ENCODE data around the gene VWA2.

DNA sequence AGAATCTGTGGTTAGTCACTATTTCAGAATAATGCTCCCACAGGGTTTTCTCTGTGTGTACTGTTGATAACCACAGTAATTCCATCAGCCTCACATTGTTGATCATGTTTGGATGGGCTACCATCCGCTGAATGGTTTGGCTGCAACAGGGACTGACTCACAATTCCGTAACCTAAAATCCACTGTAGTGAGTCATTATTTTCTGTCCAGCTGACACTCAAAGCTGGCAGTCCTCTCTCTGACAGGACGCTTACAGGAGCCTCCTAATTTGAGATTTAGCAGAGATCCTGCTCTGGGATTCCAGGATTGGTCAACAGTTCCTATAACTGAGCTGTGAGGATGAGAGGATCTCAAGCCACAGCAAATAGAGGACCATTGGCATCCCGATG lies 32.7 kb downstream of the VWA2 start:
- TF ChIP-seq CREB1 (IDR thresholded peaks at IDR 0.05; ENCODE audit: low read depth) (no peak), MAX (IDR thresholded peaks at IDR 0.05) (no peak), USF1 (IDR thresholded peaks at IDR 0.05) (no peak), NFIC (IDR thresholded peaks at IDR 0.05) (no peak), CEBPB (IDR thresholded peaks at IDR 0.05) (no peak), RAD21 (IDR thresholded peaks at IDR 0.05; ENCODE audit: low read depth) (no peak), YY1 (IDR thresholded peaks at IDR 0.05; ENCODE audit: low read depth) (no peak), EP300 (IDR thresholded peaks at IDR 0.05; ENCODE audit: borderline replicate concordance) (no peak), EGR1 (IDR thresholded peaks at IDR 0.05) (no peak), TCF12 (IDR thresholded peaks at IDR 0.05; ENCODE audit: low read depth) (no peak), TAF1 (IDR thresholded peaks at IDR 0.05; ENCODE audit: low read depth) (no peak), TEAD4 (IDR thresholded peaks at IDR 0.05) (peak; percentile 47; the same call in 1 of the 2 replicates), FOXM1 (IDR thresholded peaks at IDR 0.05; ENCODE audit: borderline replicate concordance, low read depth) (no peak)
- TF ChIP-seq, protein P1, sequence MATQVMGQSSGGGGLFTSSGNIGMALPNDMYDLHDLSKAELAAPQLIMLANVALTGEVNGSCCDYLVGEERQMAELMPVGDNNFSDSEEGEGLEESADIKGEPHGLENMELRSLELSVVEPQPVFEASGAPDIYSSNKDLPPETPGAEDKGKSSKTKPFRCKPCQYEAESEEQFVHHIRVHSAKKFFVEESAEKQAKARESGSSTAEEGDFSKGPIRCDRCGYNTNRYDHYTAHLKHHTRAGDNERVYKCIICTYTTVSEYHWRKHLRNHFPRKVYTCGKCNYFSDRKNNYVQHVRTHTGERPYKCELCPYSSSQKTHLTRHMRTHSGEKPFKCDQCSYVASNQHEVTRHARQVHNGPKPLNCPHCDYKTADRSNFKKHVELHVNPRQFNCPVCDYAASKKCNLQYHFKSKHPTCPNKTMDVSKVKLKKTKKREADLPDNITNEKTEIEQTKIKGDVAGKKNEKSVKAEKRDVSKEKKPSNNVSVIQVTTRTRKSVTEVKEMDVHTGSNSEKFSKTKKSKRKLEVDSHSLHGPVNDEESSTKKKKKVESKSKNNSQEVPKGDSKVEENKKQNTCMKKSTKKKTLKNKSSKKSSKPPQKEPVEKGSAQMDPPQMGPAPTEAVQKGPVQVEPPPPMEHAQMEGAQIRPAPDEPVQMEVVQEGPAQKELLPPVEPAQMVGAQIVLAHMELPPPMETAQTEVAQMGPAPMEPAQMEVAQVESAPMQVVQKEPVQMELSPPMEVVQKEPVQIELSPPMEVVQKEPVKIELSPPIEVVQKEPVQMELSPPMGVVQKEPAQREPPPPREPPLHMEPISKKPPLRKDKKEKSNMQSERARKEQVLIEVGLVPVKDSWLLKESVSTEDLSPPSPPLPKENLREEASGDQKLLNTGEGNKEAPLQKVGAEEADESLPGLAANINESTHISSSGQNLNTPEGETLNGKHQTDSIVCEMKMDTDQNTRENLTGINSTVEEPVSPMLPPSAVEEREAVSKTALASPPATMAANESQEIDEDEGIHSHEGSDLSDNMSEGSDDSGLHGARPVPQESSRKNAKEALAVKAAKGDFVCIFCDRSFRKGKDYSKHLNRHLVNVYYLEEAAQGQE (IDR thresholded peaks at IDR 0.05; ENCODE audit: low read depth), result no peak

All from Ishikawa (cell line).